Activated T-helper 1 cell treated with anti-CD3 and anti-CD28 coated beads, Interleukin-12 subunit alpha, Interleukin-12 subunit beta, Interleukin-2, Interleukin-4 antibody, amounts not matched to agents 30 ng/mL and 10 ng/mL and 1 ng/mL, durations not matched to agents 14 hours and 24 hours and 36 hours (primary cell): ENCODE results near the gene ALKAL2. TPM values are rescaled to one million over a fixed set of nuclear protein-coding genes. Genes with fewer than 3 reads are reported as not detected.

ENCODE experiments used
- DNase-seq: peaks from one replicate; pipeline ENCODE4 v3.0.0; 2021; ENCODE audit warnings: low spot score
- H3K27ac Mint-ChIP-seq: one replicate; pipeline ENCODE4 v1.8.0; 2021; ENCODE audit warnings: mild to moderate bottlenecking, mixed read lengths
- H3K27me3 Mint-ChIP-seq: one replicate; pipeline ENCODE4 v1.8.0; 2022; ENCODE audit warnings: mild to moderate bottlenecking, moderate library complexity, mixed read lengths; ENCODE audit not compliant: insufficient read depth
- H3K36me3 Mint-ChIP-seq: one replicate; pipeline ENCODE4 v1.8.0; 2021; ENCODE audit warnings: low read depth, mixed read lengths
- H3K4me1 Mint-ChIP-seq: one replicate; pipeline ENCODE4 v1.8.0; 2021; ENCODE audit warnings: low read depth, mixed read lengths
- H3K4me3 Mint-ChIP-seq: one replicate; pipeline ENCODE4 v1.8.0; 2021; ENCODE audit warnings: mild to moderate bottlenecking, moderate library complexity, mixed read lengths
- H3K9me3 Mint-ChIP-seq: one replicate; pipeline ENCODE4 v1.8.0; 2021; ENCODE audit warnings: mixed read lengths
- intact Hi-C: fragments of 100-400 bp; cut with micrococcal nuclease; formaldehyde crosslinking; loops from one replicate; pipeline ENCODE4 v1.15.1; 2024
- total RNA-seq: library from RNA; stranded (reverse); gene quantifications from 2 replicates; pipeline ENCODE4 v1.2.3, GENCODE V29; 2022

The ALKAL2 gene
- total RNA-seq, 1 donor from 2014 or later, result 0.18 TPM

- Mint-ChIP-seq H3K4me3 (peak overlapping the region; percentile 58), H3K36me3 (peaks cover 11% of the 10 kb centered on the region), H3K4me1 (peaks cover 24% of the 10 kb centered on the region), H3K27me3 (no peaks in the 10 kb centered on the region), H3K9me3 (peaks cover 14% of the 10 kb centered on the region), H3K27ac (no peak overlapping the region)
- intact Hi-C loops, result no loop called here
- DNase-seq, result no peak
Observed at GRCh38 chr2:262117-262516, 25.8 kb downstream of the ALKAL2 start.

- H3K27me3 Mint-ChIP-seq, result no peaks in the 10 kb centered on the region
- peaks cover 14% of the 10 kb centered on the region for H3K9me3 Mint-ChIP-seq
- no peak overlapping the region for H3K27ac Mint-ChIP-seq
- peaks cover 7% of the 10 kb centered on the region for H3K36me3 Mint-ChIP-seq
- H3K4me1 Mint-ChIP-seq, result peaks cover 10% of the 10 kb centered on the region
- H3K4me3 Mint-ChIP-seq, result no peak overlapping the region
- DNase-seq, result no peak
- intact Hi-C loops, result no loop called here
Observed at GRCh38 chr2:260507-261161, 27.3 kb downstream of the ALKAL2 start.

- intact Hi-C loops, result no loop called here
- no peak overlapping the region for H3K4me3 Mint-ChIP-seq
- peaks cover 14% of the 10 kb centered on the region for H3K9me3 Mint-ChIP-seq
- DNase-seq, result no peak
- H3K4me1 Mint-ChIP-seq, result peaks cover 2% of the 10 kb centered on the region
- H3K27ac Mint-ChIP-seq, result no peak overlapping the region
- H3K36me3 Mint-ChIP-seq, result peaks cover 7% of the 10 kb centered on the region
- no peaks in the 10 kb centered on the region for H3K27me3 Mint-ChIP-seq
Observed at GRCh38 chr2:259789-260331, 28.0 kb downstream of the ALKAL2 start.

GRCh38 chr2:258933-259332, 29.0 kb downstream of the ALKAL2 start:
- DNase-seq, result no peak
- Mint-ChIP-seq H3K27me3 (no peaks in the 10 kb centered on the region), H3K36me3 (peaks cover 7% of the 10 kb centered on the region), H3K4me3 (no peak overlapping the region), H3K27ac (no peak overlapping the region), H3K9me3 (peaks cover 14% of the 10 kb centered on the region), H3K4me1 (no peaks in the 10 kb centered on the region)
- intact Hi-C loops, result no loop called here

- H3K27ac Mint-ChIP-seq, result no peak overlapping the region
- H3K4me1 Mint-ChIP-seq, result no peaks in the 10 kb centered on the region
- no peaks in the 10 kb centered on the region for H3K27me3 Mint-ChIP-seq
- peaks cover 14% of the 10 kb centered on the region for H3K9me3 Mint-ChIP-seq
- no peak for DNase-seq
- H3K4me3 Mint-ChIP-seq, result no peak overlapping the region
- intact Hi-C loops, result no loop called here
- H3K36me3 Mint-ChIP-seq, result peaks cover 7% of the 10 kb centered on the region
Observed at GRCh38 chr2:257842-258241, 30.0 kb downstream of the ALKAL2 start.

GRCh38 chr2:257429-257828, 30.5 kb downstream of the ALKAL2 start:
- no peak for DNase-seq
- Mint-ChIP-seq H3K27ac (no peak overlapping the region), H3K27me3 (no peaks in the 10 kb centered on the region)

GRCh38 chr2:256094-256493, 31.8 kb downstream of the ALKAL2 start:
- Mint-ChIP-seq H3K27me3 (no peaks in the 10 kb centered on the region), H3K27ac (no peak overlapping the region), H3K4me1 (no peaks in the 10 kb centered on the region), H3K9me3 (peaks cover 14% of the 10 kb centered on the region), H3K4me3 (no peak overlapping the region), H3K36me3 (peaks cover 4% of the 10 kb centered on the region)
- no peak for DNase-seq
- intact Hi-C loops, result no loop called here

More at GRCh38 chr2:257429-257828, 30.5 kb downstream of the ALKAL2 start:
- Mint-ChIP-seq H3K4me1 (no peaks in the 10 kb centered on the region), H3K9me3 (peaks cover 14% of the 10 kb centered on the region), H3K36me3 (peaks cover 7% of the 10 kb centered on the region), H3K4me3 (no peak overlapping the region)
- intact Hi-C loops, result no loop called here

GRCh38 chr2:255195-255594, 32.7 kb downstream of the ALKAL2 start:
- peaks cover 3% of the 10 kb centered on the region for H3K36me3 Mint-ChIP-seq
- H3K27ac Mint-ChIP-seq, result no peak overlapping the region
- H3K9me3 Mint-ChIP-seq, result peaks cover 14% of the 10 kb centered on the region
- no peaks in the 10 kb centered on the region for H3K4me1 Mint-ChIP-seq
- H3K27me3 Mint-ChIP-seq, result no peaks in the 10 kb centered on the region
- intact Hi-C loops, result no loop called here
- no peak for DNase-seq
- H3K4me3 Mint-ChIP-seq, result no peak overlapping the region

- H3K4me3 Mint-ChIP-seq, result no peak overlapping the region
- H3K27ac Mint-ChIP-seq, result no peak overlapping the region
- H3K36me3 Mint-ChIP-seq, result peaks cover 2% of the 10 kb centered on the region
- DNase-seq, result no peak
- H3K27me3 Mint-ChIP-seq, result no peaks in the 10 kb centered on the region
- peaks cover 14% of the 10 kb centered on the region for H3K9me3 Mint-ChIP-seq
- H3K4me1 Mint-ChIP-seq, result no peaks in the 10 kb centered on the region
- intact Hi-C loops, result no loop called here
Observed at GRCh38 chr2:254241-254640, 33.6 kb downstream of the ALKAL2 start.

- intact Hi-C loops, result no loop called here
- Mint-ChIP-seq H3K36me3 (no peaks in the 10 kb centered on the region), H3K4me3 (no peak overlapping the region), H3K27me3 (no peaks in the 10 kb centered on the region), H3K4me1 (no peaks in the 10 kb centered on the region), H3K9me3 (peaks cover 5% of the 10 kb centered on the region), H3K27ac (no peak overlapping the region)
- no peak for DNase-seq
Observed at GRCh38 chr2:253202-253638, 34.7 kb downstream of the ALKAL2 start.

GRCh38 chr2:252001-252602, 35.8 kb downstream of the ALKAL2 start:
- Mint-ChIP-seq H3K4me1 (no peaks in the 10 kb centered on the region), H3K27ac (no peak overlapping the region), H3K27me3 (no peaks in the 10 kb centered on the region), H3K9me3 (no peaks in the 10 kb centered on the region), H3K36me3 (no peaks in the 10 kb centered on the region), H3K4me3 (no peak overlapping the region)
- intact Hi-C loops, result no loop called here
- no peak for DNase-seq

GRCh38 chr2:249538-250042, 38.3 kb downstream of the ALKAL2 start:
- Mint-ChIP-seq H3K4me3 (no peak overlapping the region), H3K9me3 (no peaks in the 10 kb centered on the region), H3K36me3 (no peaks in the 10 kb centered on the region), H3K4me1 (no peaks in the 10 kb centered on the region), H3K27me3 (no peaks in the 10 kb centered on the region), H3K27ac (no peak overlapping the region)
- intact Hi-C loops, result no loop called here
- no peak for DNase-seq

- Mint-ChIP-seq H3K27ac (no peak overlapping the region), H3K36me3 (no peaks in the 10 kb centered on the region)
- intact Hi-C loops, result no loop called here
Observed at GRCh38 chr2:248724-249123, 39.2 kb downstream of the ALKAL2 start.

More at GRCh38 chr2:248724-249123, 39.2 kb downstream of the ALKAL2 start:
- Mint-ChIP-seq H3K4me3 (no peak overlapping the region), H3K9me3 (no peaks in the 10 kb centered on the region), H3K4me1 (no peaks in the 10 kb centered on the region), H3K27me3 (no peaks in the 10 kb centered on the region)
- no peak for DNase-seq
